ENCODE data around the gene TFAM. TPM values are rescaled to one million over a fixed set of nuclear protein-coding genes. Genes with fewer than 3 reads are reported as not detected.

The TFAM gene
- total and polyA plus RNA-seq, 4 donors, result 12.5 to 22.9 (median 18.4) TPM

GRCh38 chr10:58359541-58359940 lies 25.7 kb upstream of the TFAM start (continued):
- no peak for TF ChIP-seq CTCF (IDR thresholded peaks at IDR 0.05; ENCODE audit: low read depth, low read length, missing input control)
- TF ChIP-seq HNF4A (conservative IDR thresholded peaks at IDR 0.05), result no peak
- no peak for TF ChIP-seq HNF4G (IDR thresholded peaks at IDR 0.05)
- TF ChIP-seq ZBTB33 (IDR thresholded peaks at IDR 0.05), result no peak
- TF ChIP-seq FOXA2 (IDR thresholded peaks at IDR 0.05), result no peak
- TF ChIP-seq TAF1 (conservative IDR thresholded peaks at IDR 0.05), result no peak

GRCh38 chr10:58360412-58361004 lies 24.7 kb upstream of the TFAM start:
- 92% methylated on average over 9 of the region's 9 CpGs for WGBS
- H3K27ac ChIP-seq (ENCODE audit: low read depth in 1 of 2, low read length in 2 of 2), result no peak overlapping the region
- no peaks in the 10 kb centered on the region for H3K27me3 ChIP-seq (ENCODE audit: control insufficient read depth in 4 of 4, insufficient read depth in 4 of 4, low read length in 3 of 4)
- DNase-seq (ENCODE audit: low spot score), result no peak
- H3K9ac ChIP-seq (ENCODE audit: low read depth in 1 of 2, low read length in 2 of 2), result no peak overlapping the region
- no peak overlapping the region for H3K4me3 ChIP-seq (ENCODE audit: low read depth in 1 of 3, low read length in 3 of 3)
- no peak for TF ChIP-seq NR2F2 (IDR thresholded peaks at IDR 0.05)
- no peak for TF ChIP-seq JUND (IDR thresholded peaks at IDR 0.05)
- TF ChIP-seq YY1 (IDR thresholded peaks at IDR 0.05), result no peak
- TF ChIP-seq FOXA1 (IDR thresholded peaks at IDR 0.05), result no peak
- TF ChIP-seq ZBTB33 (IDR thresholded peaks at IDR 0.05), result no peak
- TF ChIP-seq CTCF (IDR thresholded peaks at IDR 0.05; ENCODE audit: low read depth, low read length, missing input control), result no peak
- TF ChIP-seq GABPA (IDR thresholded peaks at IDR 0.05 in 1 of 2, conservative IDR thresholded peaks at IDR 0.05 in 1 of 2), result no peak
- TF ChIP-seq FOXA2 (IDR thresholded peaks at IDR 0.05), result no peak
- TF ChIP-seq ATF3 (IDR thresholded peaks at IDR 0.05), result no peak
- no peak for TF ChIP-seq RAD21 (IDR thresholded peaks at IDR 0.05)
- no peak for TF ChIP-seq SP1 (IDR thresholded peaks at IDR 0.05)
- TF ChIP-seq TAF1 (conservative IDR thresholded peaks at IDR 0.05), result no peak
- TF ChIP-seq HNF4A (conservative IDR thresholded peaks at IDR 0.05), result no peak
- no peak for TF ChIP-seq REST (IDR thresholded peaks at IDR 0.05)
- TF ChIP-seq EGR1 (IDR thresholded peaks at IDR 0.05; ENCODE audit: low read depth in 2 of 2), result no peak
- no peaks in the 10 kb centered on the region for H3K4me1 ChIP-seq (ENCODE audit: control insufficient read depth in 4 of 4, insufficient read depth in 4 of 4, low read length in 3 of 4)
- H3K9me3 ChIP-seq (ENCODE audit: control insufficient read depth in 4 of 4, low read length in 3 of 4), result no peaks in the 10 kb centered on the region
- H3K36me3 ChIP-seq (ENCODE audit: control insufficient read depth in 4 of 4, insufficient read depth in 3 of 4, low read depth in 1 of 4, low read length in 3 of 4), result peaks cover 0 to 11% (median 3%) of the 10 kb centered on the region in 4 donors

Data from liver (tissue), 9 donors.